Upper lobe of left lung (tissue), 6 donors: ENCODE measurements around the gene FCHO1. TPM values are rescaled to one million over a fixed set of nuclear protein-coding genes. Genes with fewer than 3 reads are reported as not detected.
A peak's percentile ranks its signal among the peaks of the same experiment; 100 is the strongest.

Experiments
- ATAC-seq, 2 donors: fragments of 200-7000 bp; cut with Tn5 transposase; one replicate each; pipeline ENCODE4 v1.9.1; 2022; ENCODE audit warnings: mild to moderate bottlenecking in 2 of 2, moderate library complexity in 2 of 2; ENCODE audit not compliant: low FRiP score in 2 of 2
- DNase-seq, 2 donors: peaks; one replicate each; pipeline ENCODE4 v3.0.0-alpha.2; 2019 to 2020
- H3K27ac ChIP-seq, 4 donors: fragments of 200-600 bp; sonication (generic); one replicate each; pipeline ENCODE4 v1.5.1; 2016 to 2019
- H3K27me3 ChIP-seq, 4 donors: fragments of 200-600 bp; sonication (generic); one replicate each; pipeline ENCODE4 v1.5.1; 2017 to 2019
- H3K36me3 ChIP-seq, 4 donors: fragments of 200-600 bp; sonication (generic); one replicate each; pipeline ENCODE4 v1.5.1; 2016 to 2019
- H3K4me1 ChIP-seq, 4 donors: fragments of 200-600 bp; sonication (generic); one replicate each; pipeline ENCODE4 v1.5.1; 2018 to 2019
- H3K4me3 ChIP-seq, 4 donors: fragments of 200-600 bp; sonication (generic); one replicate each; pipeline ENCODE4 v1.5.1; 2017 to 2019; ENCODE audit warnings: mild to moderate bottlenecking in 2 of 4, moderate library complexity in 1 of 4
- H3K9me3 ChIP-seq, 4 donors: fragments of 200-600 bp; sonication (generic); one replicate each; pipeline ENCODE4 v1.5.1; 2018 to 2019
- CTCF ChIP-seq, 6 experiments: fragments of 450-650 bp in 4 of 6; fragments of 200-600 bp in 2 of 6; sonication (generic) in 2 of 6; IDR thresholded peaks; one replicate each; pipeline ENCODE4 v1.5.1; 2016 to 2019; ENCODE audit warnings: antibody characterized with exemption in 6 of 6
- EP300 ChIP-seq, 4 donors: sonication (generic); formaldehyde crosslinking; IDR thresholded peaks; one replicate each; pipeline ENCODE4 v1.5.1; 2017; ENCODE audit warnings: antibody characterized with exemption in 4 of 4, control low read depth in 2 of 4
- POLR2A ChIP-seq, 4 donors: fragments of 450-650 bp; IDR thresholded peaks; one replicate each; pipeline ENCODE4 v1.5.1; 2016 to 2017; ENCODE audit warnings: antibody characterized with exemption in 4 of 4, mild to moderate bottlenecking in 2 of 4
- POLR2AphosphoS5 ChIP-seq, 2 donors: sonication (generic); formaldehyde crosslinking; IDR thresholded peaks; one replicate each; pipeline ENCODE4 v1.5.1; 2017; ENCODE audit warnings: antibody characterized with exemption in 2 of 2
- WGBS, 2 donors: methylation state at CpG; one replicate each; pipeline ENCODE4 v1.1.5; 2017 to 2018; 5-methylcytosine and 5-hydroxymethylcytosine counted together
- total RNA-seq, 6 donors: library from RNA; depleted of rRNA in 4 of 6; stranded (reverse); fragments of >200 nt in 4 of 6; gene quantifications; one replicate each; pipeline versions ENCODE4 v1.1.0 to v1.2.1, GENCODE V29; 2016 to 2021
- donor health status: DM: no; HTN: no; CAD: no; lungs with moderate emphysema.
- donor health status: DM: no; HTN: yes; CAD: no; lungs with severe emphysema.

The FCHO1 gene
- total RNA-seq, 6 donors from 2014 or later, result 1.9 to 19.9 (median 8.7) TPM

- Histone ChIP-seq H3K4me1 (no peaks in the 10 kb centered on the region), H3K9me3 (no peaks in the 10 kb centered on the region), H3K27me3 (peaks cover 0 to 6% (median 3%) of the 10 kb centered on the region in 4 donors), H3K36me3 (no peaks in the 10 kb centered on the region), H3K27ac (no peak overlapping the region), H3K4me3 (no peak overlapping the region)
- ATAC-seq (no peak), DNase-seq (no peak)
- no peak for TF ChIP-seq CTCF (IDR thresholded peaks at IDR 0.05)
- TF ChIP-seq POLR2AphosphoS5 (IDR thresholded peaks at IDR 0.05), result no peak
- TF ChIP-seq EP300 (IDR thresholded peaks at IDR 0.05), result no peak
- TF ChIP-seq POLR2A (IDR thresholded peaks at IDR 0.05), result no peak
- 94 to 98% methylated on average over 2 of the region's 2 CpGs for WGBS, 2 donors
Measured at GRCh38 chr19:17811103-17811502, 59.8 kb downstream of the FCHO1 start.

GRCh38 chr19:17811681-17812080, 60.4 kb downstream of the FCHO1 start:
- Histone ChIP-seq H3K27ac (no peak overlapping the region), H3K27me3 (peaks cover 0 to 6% (median 3%) of the 10 kb centered on the region in 4 donors), H3K4me1 (no peaks in the 10 kb centered on the region), H3K36me3 (no peaks in the 10 kb centered on the region), H3K4me3 (no peak overlapping the region), H3K9me3 (no peaks in the 10 kb centered on the region)
- no peak for TF ChIP-seq POLR2A (IDR thresholded peaks at IDR 0.05)
- TF ChIP-seq EP300 (IDR thresholded peaks at IDR 0.05), result no peak
- TF ChIP-seq CTCF (IDR thresholded peaks at IDR 0.05), result no peak
- 87% methylated on average over 20 of the region's 20 CpGs for WGBS, 2 donors
- ATAC-seq, result no peak
- DNase-seq, result peak in 1 of 2 donors; percentile 73

- H3K36me3 ChIP-seq, result no peaks in the 10 kb centered on the region
- H3K27ac ChIP-seq, result no peak overlapping the region
- ATAC-seq, result no peak
- TF ChIP-seq POLR2AphosphoS5 (IDR thresholded peaks at IDR 0.05) (no peak), POLR2A (IDR thresholded peaks at IDR 0.05) (no peak), EP300 (IDR thresholded peaks at IDR 0.05) (no peak), CTCF (IDR thresholded peaks at IDR 0.05) (no peak)
- no peak overlapping the region for H3K4me3 ChIP-seq
- H3K4me1 ChIP-seq, result no peaks in the 10 kb centered on the region
- 76 to 84% methylated on average over 5 of the region's 5 CpGs for WGBS, 2 donors
- H3K9me3 ChIP-seq, result no peaks in the 10 kb centered on the region
- H3K27me3 ChIP-seq, result peaks cover 0 to 6% (median 3%) of the 10 kb centered on the region in 4 donors
- DNase-seq, result no peak
Measured at GRCh38 chr19:17812099-17812498, 60.8 kb downstream of the FCHO1 start.

- TF ChIP-seq EP300 (IDR thresholded peaks at IDR 0.05), result no peak
- no peak for TF ChIP-seq POLR2A (IDR thresholded peaks at IDR 0.05)
- no peak for TF ChIP-seq POLR2AphosphoS5 (IDR thresholded peaks at IDR 0.05)
- TF ChIP-seq CTCF (IDR thresholded peaks at IDR 0.05), result no peak
- ATAC-seq (no peak), DNase-seq (no peak)
- H3K4me3 ChIP-seq, result no peak overlapping the region
- H3K4me1 ChIP-seq, result no peaks in the 10 kb centered on the region
- H3K27ac ChIP-seq, result no peak overlapping the region
- H3K9me3 ChIP-seq, result no peaks in the 10 kb centered on the region
- no peaks in the 10 kb centered on the region for H3K27me3 ChIP-seq
- no peaks in the 10 kb centered on the region for H3K36me3 ChIP-seq
- 78 to 90% methylated on average over 13 of the region's 13 CpGs for WGBS, 2 donors
Measured at GRCh38 chr19:17817668-17818363, 66.5 kb downstream of the FCHO1 start.

GRCh38 chr19:17821190-17821589, 69.9 kb downstream of the FCHO1 start, which contains the start of gene INSL3:
TSS of gene INSL3 (minus strand) at chr19:17821519. CDS start at chr19:17821506, 13 bp downstream.
- Histone ChIP-seq H3K4me3 (no peak within 1 kb of the TSS), H3K27ac (no peak within 1 kb of the TSS), H3K9me3 (no peaks in the 10 kb centered on the region), H3K36me3 (peaks cover 0 to under 1% (median 0%) of the 10 kb centered on the region in 4 donors), H3K27me3 (no peaks in the 10 kb centered on the region), H3K4me1 (no peaks in the 10 kb centered on the region)
- ATAC-seq (no peak), DNase-seq (peak in 1 of 2 donors; percentile 75)
- 70 to 83% methylated on average over 14 to 23 of the region's 34 CpGs for WGBS, 2 donors
- TF ChIP-seq POLR2AphosphoS5 (IDR thresholded peaks at IDR 0.05) (no peak), EP300 (IDR thresholded peaks at IDR 0.05) (no peak), CTCF (IDR thresholded peaks at IDR 0.05) (no peak)
